H1 (cell line): ENCODE results near the gene GIPC1. TPM values are rescaled to one million over a fixed set of nuclear protein-coding genes. Genes with fewer than 3 reads are reported as not detected.
A peak's percentile ranks its signal among the peaks of the same experiment; 100 is the strongest.

Experiments used
- CTCF ChIA-PET: fragments of 300-600 bp; sonication (Branson Sonifier 250); formaldehyde crosslinking; loops from one replicate; lab custom pipeline; 2021; ENCODE audit not compliant: partially characterized antibody; lab: Charles Lee
- POLR2A ChIA-PET: fragments of 300-600 bp; sonication (Branson Sonifier 250); formaldehyde crosslinking; loops from one replicate; lab custom pipeline; 2021; ENCODE audit warnings: inconsistent platforms; ENCODE audit not compliant: partially characterized antibody; lab: Charles Lee
- DNase-seq, 2 experiments: peaks; one replicate each; pipeline versions ENCODE4 v3.0.0 to v3.0.0-alpha.2; 2010 to 2022; ENCODE audit warnings: low spot score in 2 of 2, low read depth in 1 of 2, mixed read lengths in 1 of 2
- FAIRE-seq: peaks from 2 replicates; lab custom pipeline; 2011; peaks lifted over from hg19 to GRCh38; lab: Jason Lieb, UNC
- H2AFZ ChIP-seq: 2 replicates; pipeline ENCODE4 v1.8.1; 2012; ENCODE audit warnings: low read length, inconsistent platforms
- H2AK5ac ChIP-seq: 2 replicates; pipeline ENCODE4 v1.6.1; 2013; ENCODE audit warnings: low read depth, low read length
- H2BK120ac ChIP-seq: replicated peaks from 2 replicates; pipeline ENCODE3; 2013; ENCODE audit warnings: low read depth, low read length, inconsistent platforms
- H2BK12ac ChIP-seq: 2 replicates; pipeline ENCODE4 v1.6.1; 2013; ENCODE audit warnings: low read depth, low read length
- H2BK15ac ChIP-seq: 2 replicates; pipeline ENCODE4 v1.6.1; 2013; ENCODE audit warnings: low read length
- H2BK20ac ChIP-seq: 2 replicates; pipeline ENCODE4 v1.6.1; 2013; ENCODE audit warnings: low read length
- H2BK5ac ChIP-seq: 2 replicates; pipeline ENCODE4 v1.6.1; 2013; ENCODE audit warnings: low read depth, low read length
- H3K14ac ChIP-seq: 2 replicates; pipeline ENCODE4 v1.6.1; 2013; ENCODE audit warnings: inconsistent platforms; ENCODE audit not compliant: insufficient read length
- H3K18ac ChIP-seq: 2 replicates; pipeline ENCODE4 v1.6.1; 2013; ENCODE audit warnings: low read length; ENCODE audit errors: extremely low read depth
- H3K23ac ChIP-seq: 2 replicates; pipeline ENCODE4 v1.6.1; 2013; ENCODE audit warnings: inconsistent platforms; ENCODE audit not compliant: insufficient read length
- H3K23me2 ChIP-seq: 2 replicates; pipeline ENCODE4 v1.6.1; 2013; ENCODE audit warnings: low read depth, low read length
- H3K27ac ChIP-seq: 2 replicates; pipeline ENCODE4 v1.6.1; 2011; ENCODE audit warnings: low read depth, low read length, inconsistent platforms
- H3K27me3 ChIP-seq, 4 experiments: replicated peaks in 1 of 4; 1 replicate in 1 of 4; 2 replicates in 3 of 4; pipeline versions ENCODE4 v1.6.1 to v1.8.1; 2011 to 2013; ENCODE audit warnings: low read length in 3 of 4, mild to moderate bottlenecking in 3 of 4, inconsistent platforms in 2 of 4, mixed read lengths in 2 of 4, moderate library complexity in 1 of 4; ENCODE audit not compliant: control insufficient read depth in 3 of 4, insufficient read depth in 3 of 4; ENCODE audit errors: extremely low read depth in 1 of 4
- H3K36me3 ChIP-seq, 4 experiments: 2 replicates each; pipeline versions ENCODE4 v1.6.1 to v1.8.1; 2011 to 2013; ENCODE audit warnings: mild to moderate bottlenecking in 4 of 4, low read length in 3 of 4, moderate library complexity in 2 of 4, control low read depth in 1 of 4, inconsistent platforms in 1 of 4; ENCODE audit not compliant: insufficient read depth in 4 of 4, control insufficient read depth in 2 of 4
- H3K4ac ChIP-seq: replicated peaks from 2 replicates; pipeline ENCODE3; 2013; ENCODE audit warnings: low read length, low read depth, mixed read lengths, inconsistent platforms; ENCODE audit not compliant: insufficient read length
- H3K4me1 ChIP-seq, 4 experiments: replicated peaks in 1 of 4; 1 replicate in 1 of 4; 2 replicates in 3 of 4; pipeline versions ENCODE4 v1.6.1 to v1.8.1; 2011 to 2013; ENCODE audit warnings: low read length in 3 of 4, inconsistent platforms in 2 of 4, mixed read lengths in 1 of 4; ENCODE audit not compliant: insufficient read depth in 4 of 4, control insufficient read depth in 3 of 4
- H3K4me2 ChIP-seq, 2 experiments: 2 replicates each; pipeline versions ENCODE4 v1.6.1 to v1.8.1; 2011 to 2013; ENCODE audit warnings: low read depth in 2 of 2, low read length in 2 of 2, control low read depth in 1 of 2, inconsistent platforms in 1 of 2, mild to moderate bottlenecking in 1 of 2; ENCODE audit not compliant: insufficient read depth in 1 of 2
- H3K4me3 ChIP-seq, 4 experiments: fragments of 200-600, 300-600 bp in 1 of 4; sonication (generic), shearing (Covaris generic), sonication (Bioruptor Twin) in 1 of 4; 2 replicates each; pipeline versions ENCODE4 v1.5.1 to v1.8.1; 2011 to 2016; ENCODE audit warnings: low read length in 4 of 4, low read depth in 3 of 4, control low read depth in 2 of 4, inconsistent platforms in 2 of 4, mild to moderate bottlenecking in 2 of 4, mixed read lengths in 1 of 4, moderate library complexity in 1 of 4; ENCODE audit not compliant: insufficient read depth in 2 of 4; ENCODE audit errors: extremely low read depth in 1 of 4
- H3K56ac ChIP-seq: replicated peaks from 2 replicates; pipeline ENCODE3; 2013; ENCODE audit warnings: low read depth, mild to moderate bottlenecking, mixed read lengths, low read length, inconsistent platforms; ENCODE audit not compliant: insufficient read length
- H3K79me1 ChIP-seq: 2 replicates; pipeline ENCODE4 v1.6.1; 2013; ENCODE audit warnings: low read depth, low read length, control low read depth
- H3K79me2 ChIP-seq, 2 experiments: 2 replicates each; pipeline versions ENCODE4 v1.6.1 to v1.8.1; 2012 to 2013; ENCODE audit warnings: low read length in 2 of 2, mild to moderate bottlenecking in 2 of 2, inconsistent platforms in 1 of 2; ENCODE audit not compliant: insufficient read depth in 2 of 2, control insufficient read depth in 1 of 2
- H3K9ac ChIP-seq, 4 experiments: replicated peaks in 1 of 4; 1 replicate in 1 of 4; 2 replicates in 3 of 4; pipeline versions ENCODE4 v1.6.1 to v1.8.1; 2011 to 2013; ENCODE audit warnings: low read depth in 3 of 4, low read length in 3 of 4, control low read depth in 2 of 4, mild to moderate bottlenecking in 2 of 4, moderate library complexity in 2 of 4, inconsistent platforms in 1 of 4; ENCODE audit errors: extremely low read depth in 1 of 4
- H3K9me3 ChIP-seq, 2 experiments: 2 replicates each; pipeline versions ENCODE4 v1.6.1 to v1.8.1; 2012 to 2013; ENCODE audit warnings: mild to moderate bottlenecking in 2 of 2, moderate library complexity in 2 of 2, control low read depth in 1 of 2, inconsistent platforms in 1 of 2, low read depth in 1 of 2, low read length in 1 of 2, mixed read lengths in 1 of 2; ENCODE audit not compliant: insufficient read depth in 2 of 2
- H4K20me1 ChIP-seq, 2 experiments: replicated peaks in 1 of 2; 2 replicates each; pipeline versions ENCODE3 to v1.8.1; 2011 to 2013; ENCODE audit warnings: inconsistent platforms in 2 of 2, low read length in 2 of 2, mild to moderate bottlenecking in 1 of 2; ENCODE audit not compliant: insufficient read depth in 2 of 2, control insufficient read depth in 1 of 2
- H4K5ac ChIP-seq: 2 replicates; pipeline ENCODE4 v1.6.1; 2013; ENCODE audit warnings: low read length, low read depth, mixed read lengths, inconsistent platforms; ENCODE audit not compliant: insufficient read length
- H4K8ac ChIP-seq: 2 replicates; pipeline ENCODE4 v1.8.0; 2013; ENCODE audit warnings: mild to moderate bottlenecking, moderate library complexity, low read length, inconsistent platforms; ENCODE audit not compliant: insufficient read depth; ENCODE audit errors: extremely low read depth
- H4K91ac ChIP-seq: replicated peaks from 2 replicates; pipeline ENCODE3; 2013; ENCODE audit warnings: low read length, mixed read lengths, inconsistent platforms; ENCODE audit not compliant: insufficient read length
- BCL11A ChIP-seq, 2 experiments: IDR thresholded peaks; one replicate each; pipeline ENCODE4 v1.6.1; 2011; ENCODE audit warnings: low read depth in 2 of 2, low read length in 2 of 2, mild to moderate bottlenecking in 2 of 2
- CHD2 ChIP-seq: IDR thresholded peaks from 2 replicates; pipeline ENCODE4 v1.6.1; 2012; ENCODE audit warnings: low read length, improper control_type of control experiment
- CTCF ChIP-seq, 3 experiments: IDR thresholded peaks; 1 replicate in 2 of 3; 2 replicates in 1 of 3; pipeline versions ENCODE4 v1.5.1 to v1.6.1; 2011; ENCODE audit warnings: low read length in 3 of 3, mild to moderate bottlenecking in 3 of 3, inconsistent platforms in 2 of 3, low read depth in 1 of 3, moderate library complexity in 1 of 3; ENCODE audit not compliant: insufficient read depth in 1 of 3; ENCODE audit errors: control extremely low read depth in 1 of 3
- POLR2AphosphoS5 ChIP-seq: IDR thresholded peaks from 2 replicates; pipeline ENCODE4 v1.6.1; 2011; ENCODE audit warnings: low read depth, low read length
- WGBS, 2 experiments: shearing (Covaris generic) in 1 of 2; methylation state at CpG; one replicate each; pipeline versions ENCODE4 v1.1.6 to v1.1.7; 2013 to 2015; ENCODE audit warnings: low lambda C conversion rate in 2 of 2, mixed read lengths in 2 of 2, inconsistent platforms in 1 of 2, low coverage in 1 of 2, missing lambda C conversion rate in 1 of 2; ENCODE audit not compliant: insufficient replicate concordance in 2 of 2, insufficient coverage in 1 of 2, insufficient read length in 1 of 2; ENCODE audit errors: extremely low coverage in 1 of 2, missing lambda C conversion rate in 1 of 2; 5-methylcytosine and 5-hydroxymethylcytosine counted together
- polyA plus RNA-seq, 7 experiments: library from polyadenylated mRNA; depleted of rRNA in 3 of 7; stranded (reverse) in 5 of 7; unstranded in 2 of 7; fragments of >200 nt in 5 of 7; fragments of 200-250 nt in 2 of 7; gene quantifications; 1 replicate in 5 of 7; 2 replicates in 1 of 7; 4 replicates in 1 of 7; pipeline versions ENCODE4 v1.2.1 to v1.2.3, GENCODE V29; 2011 to 2013; ENCODE audit warnings: missing spikeins in 2 of 7, mixed read lengths in 2 of 7
- total RNA-seq: library from RNA; stranded (reverse); fragmentation: NEBNext Ultra II Directional; extraction: Animal tissue kit (Norgen Biotek cat#: 25700); gene quantifications from 2 replicates; pipeline ENCODE4 v1.2.1, GENCODE V29; 2021
- TF ChIP-seq, protein P1 (sequence below): IDR thresholded peaks from 2 replicates; pipeline ENCODE4 v1.6.1; 2011; ENCODE audit warnings: low read depth, mild to moderate bottlenecking, low read length; ENCODE audit not compliant: insufficient read depth

GIPC1 gene
- total and polyA plus RNA-seq, 2 of the 8 experiments (the other 6 are each of a cell fraction or from before 2014, with no cell fraction given): 65.6 to 72.0 TPM

GRCh38 chr19:14536926-14537692, 41.2 kb upstream of the GIPC1 start:
- Histone ChIP-seq H3K9ac (no peak overlapping the region), H4K8ac (no peak overlapping the region), H3K4ac (no peak overlapping the region), H3K18ac (no peak overlapping the region; the same call in 1 of the 2 replicates), H3K9me3 (no peaks in the 10 kb centered on the region), H2BK5ac (no peak overlapping the region), H3K4me1 (peaks cover 3 to 6% (median 4%) of the 10 kb centered on the region in 4 experiments; a peak in 5 of 7 replicates), H2BK15ac (no peak overlapping the region), H2BK20ac (no peak overlapping the region)
- CTCF ChIA-PET: interaction anchor here (1.1 to 6.0 kb wide), 5 partner anchors 14 to 105 kb away, joined by 4 to 18 read pairs (median 4); no protein-coding TSS in a partner anchor
- 46% methylated on average over 6 of the region's 24 CpGs; no CpG with 5 or more reads in 1 of the 2 experiments for WGBS, 2 experiments
- TF ChIP-seq, protein P1, sequence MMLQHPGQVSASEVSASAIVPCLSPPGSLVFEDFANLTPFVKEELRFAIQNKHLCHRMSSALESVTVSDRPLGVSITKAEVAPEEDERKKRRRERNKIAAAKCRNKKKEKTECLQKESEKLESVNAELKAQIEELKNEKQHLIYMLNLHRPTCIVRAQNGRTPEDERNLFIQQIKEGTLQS: no peak
- TF ChIP-seq CHD2: no peak
- no peak for TF ChIP-seq CTCF (IDR thresholded peaks at IDR 0.05; ENCODE audit: control extremely low read depth in 1 of 3, insufficient read depth in 1 of 3, low read depth in 1 of 3, low read length in 3 of 3)
- TF ChIP-seq POLR2AphosphoS5: no peak
- TF ChIP-seq BCL11A (IDR thresholded peaks at IDR 0.05; ENCODE audit: low read depth in 2 of 2, low read length in 2 of 2): no peak
- TF ChIP-seq, all 59 proteins: peak for 0
- no peak overlapping the region for H4K91ac ChIP-seq
- H2AK5ac ChIP-seq: no peak overlapping the region
- no peak overlapping the region for H2BK120ac ChIP-seq
- H3K79me1 ChIP-seq: peaks cover 24% of the 10 kb centered on the region
- H3K23me2 ChIP-seq: no peaks in the 10 kb centered on the region
- FAIRE-seq (no peak), DNase-seq (peak; percentile 87 to 94)
- H3K23ac ChIP-seq: no peak overlapping the region
- H3K36me3 ChIP-seq: no peaks in the 10 kb centered on the region; a peak in 1 of 8 replicates
- H3K14ac ChIP-seq: no peak overlapping the region
- H3K4me3 ChIP-seq: peak overlapping the region; percentile 33 to 51 (median 38); a peak in 7 of 8 replicates
- H4K20me1 ChIP-seq: peaks cover 3 to 28% of the 10 kb centered on the region in 2 experiments
- H3K27me3 ChIP-seq: no peaks in the 10 kb centered on the region; a peak in 1 of 7 replicates
- POLR2A ChIA-PET: interaction anchor here (0.7 to 3.2 kb wide), 5 partner anchors 17 to 52 kb away, joined by 3 to 15 read pairs (median 4); partner anchors contain the start of gene DNAJB1
- no peak overlapping the region for H2AFZ ChIP-seq
- H3K27ac ChIP-seq: no peak overlapping the region
- no peak overlapping the region for H2BK12ac ChIP-seq
- peak overlapping the region; percentile 55 to 72 for H3K4me2 ChIP-seq
- H3K79me2 ChIP-seq: peaks cover 3 to 46% of the 10 kb centered on the region in 2 experiments; a peak in 3 of 4 replicates
- no peak overlapping the region for H3K56ac ChIP-seq
- H4K5ac ChIP-seq: no peak overlapping the region
